Loucy (cell line): ENCODE results near the gene SYT2.
A peak's percentile ranks its signal among the peaks of the same experiment; 100 is the strongest.

Experiments
- H2AFZ ChIP-seq: fragments of 200-600 bp; sonication (generic); 2 replicates; pipeline ENCODE4 v1.6.0; 2016; ENCODE audit warnings: antibody characterized with exemption, mild to moderate bottlenecking, low read length, moderate library complexity
- H3F3A ChIP-seq: fragments of 200-600 bp; 2 replicates; pipeline ENCODE4 v1.6.0; 2016; ENCODE audit warnings: antibody characterized with exemption, low read depth, mild to moderate bottlenecking
- H3K27me3 ChIP-seq: fragments of 200-600 bp; sonication (generic); 2 replicates; pipeline ENCODE4 v1.6.1; 2014; ENCODE audit warnings: low read length, mild to moderate bottlenecking; ENCODE audit not compliant: insufficient read depth, poor library complexity, severe bottlenecking
- H3K36me3 ChIP-seq: fragments of 200-600 bp; sonication (generic); 2 replicates; pipeline ENCODE4 v1.6.1; 2016; ENCODE audit warnings: low read length; ENCODE audit not compliant: insufficient read depth
- H3K4me1 ChIP-seq: fragments of 200-600 bp; sonication (generic); 2 replicates; pipeline ENCODE4 v1.5.1; 2014; ENCODE audit warnings: low read length, mild to moderate bottlenecking; ENCODE audit not compliant: insufficient read depth, poor library complexity, severe bottlenecking
- H3K4me2 ChIP-seq: fragments of 200-600 bp; sonication (generic); 2 replicates; pipeline ENCODE4 v1.6.0; 2014; ENCODE audit warnings: antibody characterized with exemption, low read length, low read depth, mild to moderate bottlenecking; ENCODE audit not compliant: poor library complexity, severe bottlenecking
- H3K4me3 ChIP-seq: fragments of 200-600 bp; sonication (generic); 2 replicates; pipeline ENCODE4 v1.5.1; 2014; ENCODE audit warnings: low read length, mild to moderate bottlenecking, mixed read lengths; ENCODE audit not compliant: poor library complexity, severe bottlenecking
- H3K79me2 ChIP-seq: fragments of 200-600 bp; sonication (generic); 2 replicates; pipeline ENCODE4 v1.6.1; 2014; ENCODE audit warnings: low read length; ENCODE audit not compliant: insufficient read depth
- H3K9ac ChIP-seq: fragments of 200-600 bp; sonication (generic); 2 replicates; pipeline ENCODE4 v1.6.0; 2014; ENCODE audit warnings: mild to moderate bottlenecking, low read depth, low read length, moderate library complexity; ENCODE audit not compliant: poor library complexity, severe bottlenecking
- H3K9me2 ChIP-seq: fragments of 200-600 bp; sonication (generic); replicated peaks from 2 replicates; pipeline ENCODE4 v1.6.1; 2016; ENCODE audit warnings: low read depth, low read length, mixed read lengths
- H3K9me3 ChIP-seq: fragments of 200-600 bp; sonication (generic); 2 replicates; pipeline ENCODE4 v1.6.1; 2014; ENCODE audit warnings: mild to moderate bottlenecking, antibody characterized with exemption, low read length, low read depth; ENCODE audit not compliant: insufficient read depth
- H4K20me1 ChIP-seq: fragments of 200-600 bp; sonication (generic); 2 replicates; pipeline ENCODE4 v1.6.0; 2014; ENCODE audit warnings: antibody characterized with exemption, low read length, mild to moderate bottlenecking; ENCODE audit not compliant: insufficient read depth, poor library complexity, severe bottlenecking
- CTCF ChIP-seq: fragments of 200-600 bp; sonication (generic); conservative IDR thresholded peaks from 2 replicates; pipeline ENCODE4 v1.5.1; 2014; ENCODE audit warnings: mild to moderate bottlenecking, antibody characterized with exemption, low read length
- EZH2phosphoT487 ChIP-seq: fragments of 200-600 bp; IDR thresholded peaks from 2 replicates; pipeline ENCODE4 v1.6.1; 2018; ENCODE audit warnings: antibody characterized with exemption, mild to moderate bottlenecking, moderate library complexity, borderline replicate concordance

The SYT2 gene

DNA sequence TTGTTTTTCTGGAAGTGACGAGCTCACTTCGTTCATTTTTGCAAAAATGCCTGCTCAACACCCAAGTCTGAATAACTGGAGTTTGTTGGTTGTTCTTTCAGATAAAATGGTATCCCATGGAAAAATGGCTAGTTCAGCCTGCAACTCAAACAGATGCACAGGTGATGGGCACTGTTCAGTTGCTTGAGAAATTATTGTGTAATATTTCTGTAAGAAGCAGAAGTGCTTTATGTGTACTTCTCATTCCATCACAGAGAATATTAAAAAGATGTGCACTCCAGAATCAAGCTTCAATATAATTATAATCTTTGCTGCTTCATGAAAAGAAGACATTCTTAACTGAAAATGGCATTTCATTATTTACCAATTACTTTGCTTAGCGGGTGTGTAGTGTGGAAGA lies 9.1 kb downstream of the SYT2 start:
- Histone ChIP-seq H2AFZ (no peak overlapping the region), H3K9ac (no peak overlapping the region), H3K79me2 (no peaks in the 10 kb centered on the region), H3K9me2 (no peaks in the 10 kb centered on the region), H3K4me1 (peaks cover 8% of the 10 kb centered on the region), H3K9me3 (no peaks in the 10 kb centered on the region), H3F3A (no peaks in the 10 kb centered on the region), H4K20me1 (no peaks in the 10 kb centered on the region), H3K27me3 (no peaks in the 10 kb centered on the region), H3K36me3 (no peaks in the 10 kb centered on the region), H3K4me2 (no peak overlapping the region), H3K4me3 (no peak overlapping the region)
- TF ChIP-seq EZH2phosphoT487 (no peak), CTCF (no peak)

GRCh38 chr1:202700061-202700460 lies 10.2 kb downstream of the SYT2 start:
- Histone ChIP-seq H3K36me3 (no peaks in the 10 kb centered on the region), H3F3A (no peaks in the 10 kb centered on the region), H3K4me3 (no peak overlapping the region), H2AFZ (no peak overlapping the region), H3K9ac (no peak overlapping the region), H3K4me1 (peaks cover 8% of the 10 kb centered on the region), H3K79me2 (no peaks in the 10 kb centered on the region), H3K4me2 (no peak overlapping the region), H4K20me1 (no peaks in the 10 kb centered on the region), H3K9me2 (no peaks in the 10 kb centered on the region), H3K9me3 (no peaks in the 10 kb centered on the region), H3K27me3 (no peaks in the 10 kb centered on the region)
- no peak for TF ChIP-seq EZH2phosphoT487

GRCh38 chr1:202698276-202698675 lies 12.0 kb downstream of the SYT2 start:
- H3K27me3 ChIP-seq, result no peaks in the 10 kb centered on the region
- no peak overlapping the region for H3K4me3 ChIP-seq
- no peaks in the 10 kb centered on the region for H4K20me1 ChIP-seq
- no peak overlapping the region for H3K9ac ChIP-seq
- H3K4me2 ChIP-seq, result peak overlapping the region; percentile 55
- no peaks in the 10 kb centered on the region for H3K36me3 ChIP-seq
- H3K9me2 ChIP-seq, result no peaks in the 10 kb centered on the region
- H3F3A ChIP-seq, result no peaks in the 10 kb centered on the region
- no peaks in the 10 kb centered on the region for H3K9me3 ChIP-seq
- H3K79me2 ChIP-seq, result no peaks in the 10 kb centered on the region
- H3K4me1 ChIP-seq, result peaks cover 8% of the 10 kb centered on the region
- TF ChIP-seq EZH2phosphoT487, result no peak
- no peak for TF ChIP-seq CTCF
- H2AFZ ChIP-seq, result no peak overlapping the region

GRCh38 chr1:202697038-202697437 lies 13.2 kb downstream of the SYT2 start:
- H3K4me3 ChIP-seq, result no peak overlapping the region
- H3K9me3 ChIP-seq, result no peaks in the 10 kb centered on the region
- no peaks in the 10 kb centered on the region for H3K27me3 ChIP-seq
- H3K9ac ChIP-seq, result no peak overlapping the region
- no peaks in the 10 kb centered on the region for H4K20me1 ChIP-seq
- H3K4me2 ChIP-seq, result no peak overlapping the region
- H3F3A ChIP-seq, result no peaks in the 10 kb centered on the region
- peaks cover 8% of the 10 kb centered on the region for H3K4me1 ChIP-seq
- no peak overlapping the region for H2AFZ ChIP-seq
- no peaks in the 10 kb centered on the region for H3K9me2 ChIP-seq
- TF ChIP-seq EZH2phosphoT487, result no peak
- TF ChIP-seq CTCF, result no peak
- H3K79me2 ChIP-seq, result no peaks in the 10 kb centered on the region
- H3K36me3 ChIP-seq, result no peaks in the 10 kb centered on the region
